Measurements from ENCODE around the gene TECR.

TECR gene

GRCh38 chr19:14511229-14511593, 18.2 kb upstream of the TECR start:
- no peak for DNase-seq (ENCODE audit: extremely low read depth, low read depth)
- no peak overlapping the region for H3K4me3 ChIP-seq (replicated peaks; ENCODE audit: low read depth, low read length)
- TF ChIP-seq, protein P1, sequence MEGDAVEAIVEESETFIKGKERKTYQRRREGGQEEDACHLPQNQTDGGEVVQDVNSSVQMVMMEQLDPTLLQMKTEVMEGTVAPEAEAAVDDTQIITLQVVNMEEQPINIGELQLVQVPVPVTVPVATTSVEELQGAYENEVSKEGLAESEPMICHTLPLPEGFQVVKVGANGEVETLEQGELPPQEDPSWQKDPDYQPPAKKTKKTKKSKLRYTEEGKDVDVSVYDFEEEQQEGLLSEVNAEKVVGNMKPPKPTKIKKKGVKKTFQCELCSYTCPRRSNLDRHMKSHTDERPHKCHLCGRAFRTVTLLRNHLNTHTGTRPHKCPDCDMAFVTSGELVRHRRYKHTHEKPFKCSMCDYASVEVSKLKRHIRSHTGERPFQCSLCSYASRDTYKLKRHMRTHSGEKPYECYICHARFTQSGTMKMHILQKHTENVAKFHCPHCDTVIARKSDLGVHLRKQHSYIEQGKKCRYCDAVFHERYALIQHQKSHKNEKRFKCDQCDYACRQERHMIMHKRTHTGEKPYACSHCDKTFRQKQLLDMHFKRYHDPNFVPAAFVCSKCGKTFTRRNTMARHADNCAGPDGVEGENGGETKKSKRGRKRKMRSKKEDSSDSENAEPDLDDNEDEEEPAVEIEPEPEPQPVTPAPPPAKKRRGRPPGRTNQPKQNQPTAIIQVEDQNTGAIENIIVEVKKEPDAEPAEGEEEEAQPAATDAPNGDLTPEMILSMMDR (IDR thresholded peaks at IDR 0.05; ENCODE audit: low read depth, low read length, missing control alignments): no peak

DNA sequence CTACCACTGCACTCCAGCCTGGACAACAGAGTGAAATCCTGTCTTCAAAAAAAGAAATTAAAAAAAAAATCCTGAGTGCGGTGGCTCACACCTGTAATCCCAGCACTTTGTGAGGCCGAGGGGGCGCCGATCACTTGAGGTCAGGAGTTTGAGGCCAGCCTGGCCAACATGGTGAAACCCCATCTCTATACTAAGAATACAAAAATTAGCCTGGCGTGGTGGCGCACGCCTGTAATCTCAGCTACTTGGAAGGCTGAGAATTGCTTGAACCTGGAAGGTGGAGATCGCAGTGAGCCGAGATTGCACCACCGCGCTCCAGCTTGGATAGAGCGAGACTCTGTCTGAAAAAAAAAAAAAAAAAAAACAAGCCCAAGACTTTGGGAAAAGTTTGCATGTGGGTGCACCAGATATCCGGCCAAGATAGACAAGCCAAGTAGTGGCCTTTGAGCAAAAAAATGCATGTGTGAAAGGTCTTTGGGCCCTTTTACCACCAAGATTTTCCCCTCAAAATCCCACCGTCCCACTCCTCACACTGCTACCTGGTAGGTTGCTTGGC, 16.9 kb upstream of the TECR start:
- DNase-seq (ENCODE audit: extremely low read depth, low read depth): no peak
- no peak overlapping the region for H3K4me3 ChIP-seq (replicated peaks; ENCODE audit: low read depth, low read length)
- TF ChIP-seq, protein P1 (IDR thresholded peaks at IDR 0.05; ENCODE audit: low read depth, low read length, missing control alignments): no peak

DNA sequence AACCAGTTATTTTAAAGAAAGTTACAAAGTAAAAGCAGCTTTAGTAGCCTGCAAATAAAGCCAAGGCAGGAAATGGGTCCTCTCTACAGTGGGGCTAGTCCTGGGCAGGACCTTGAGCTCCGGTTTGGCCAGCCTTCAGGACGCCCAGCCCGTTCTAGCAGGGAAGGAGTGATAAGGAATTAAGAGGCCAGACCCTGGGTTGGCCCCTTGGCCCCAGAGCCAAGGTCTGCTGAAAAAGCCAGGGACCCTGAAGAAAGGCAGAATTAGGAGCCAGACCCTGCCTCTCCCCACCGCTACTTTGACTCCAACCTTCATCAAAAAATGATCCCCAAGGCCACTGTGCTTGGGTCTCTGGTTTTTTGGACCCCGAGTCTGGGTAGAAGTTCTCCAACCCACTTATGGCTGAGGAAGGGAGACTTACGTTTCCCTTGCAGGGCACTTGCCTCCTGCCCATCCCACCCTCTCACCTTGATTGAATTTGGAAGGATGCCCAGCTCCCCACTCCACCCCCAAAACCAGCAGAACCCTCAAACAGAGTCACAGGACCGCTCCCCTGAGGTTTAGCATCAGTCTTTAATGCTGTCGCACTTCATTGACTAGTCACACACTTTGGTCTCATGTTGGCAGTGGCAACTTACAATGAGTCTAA, 15.1 kb upstream of the TECR start:
- DNase-seq (ENCODE audit: extremely low read depth, low read depth): no peak
- TF ChIP-seq, protein P1 (IDR thresholded peaks at IDR 0.05; ENCODE audit: low read depth, low read length, missing control alignments): no peak
- no peak overlapping the region for H3K4me3 ChIP-seq (replicated peaks; ENCODE audit: low read depth, low read length)

GRCh38 chr19:14515501-14516047, 13.8 kb upstream of the TECR start:
- TF ChIP-seq, protein P1 (IDR thresholded peaks at IDR 0.05; ENCODE audit: low read depth, low read length, missing control alignments): no peak
- H3K4me3 ChIP-seq (replicated peaks; ENCODE audit: low read depth, low read length): peak overlapping the region; percentile 87
- DNase-seq (ENCODE audit: extremely low read depth, low read depth): no peak

DNA sequence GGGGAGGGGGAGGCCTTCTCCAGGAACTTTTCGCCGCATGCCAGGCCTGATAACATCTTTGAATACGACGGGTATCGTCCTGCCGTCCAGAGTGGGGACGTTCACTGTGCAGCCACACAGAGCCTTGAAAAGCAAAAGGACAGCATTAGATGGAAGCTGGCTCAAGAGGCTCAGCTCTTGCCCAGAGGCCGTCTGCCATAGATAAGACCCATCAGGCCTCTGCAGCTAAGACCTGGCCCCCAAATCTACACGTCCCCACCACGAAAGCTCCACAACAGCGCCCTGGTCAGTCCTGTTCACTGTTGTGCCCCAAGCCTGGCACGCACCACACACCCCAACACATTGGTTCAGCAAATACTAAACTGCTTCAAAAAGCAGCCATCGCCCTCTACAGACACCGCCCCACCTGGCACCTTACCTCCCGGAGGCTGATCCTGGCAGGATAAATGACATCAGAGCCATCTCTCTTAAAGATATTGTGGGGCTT, 13.3 kb upstream of the TECR start:
- no peak for DNase-seq (ENCODE audit: extremely low read depth, low read depth)
- H3K4me3 ChIP-seq (replicated peaks; ENCODE audit: low read depth, low read length): peak overlapping the region; percentile 87
- TF ChIP-seq, protein P1 (IDR thresholded peaks at IDR 0.05; ENCODE audit: low read depth, low read length, missing control alignments): no peak

DNA sequence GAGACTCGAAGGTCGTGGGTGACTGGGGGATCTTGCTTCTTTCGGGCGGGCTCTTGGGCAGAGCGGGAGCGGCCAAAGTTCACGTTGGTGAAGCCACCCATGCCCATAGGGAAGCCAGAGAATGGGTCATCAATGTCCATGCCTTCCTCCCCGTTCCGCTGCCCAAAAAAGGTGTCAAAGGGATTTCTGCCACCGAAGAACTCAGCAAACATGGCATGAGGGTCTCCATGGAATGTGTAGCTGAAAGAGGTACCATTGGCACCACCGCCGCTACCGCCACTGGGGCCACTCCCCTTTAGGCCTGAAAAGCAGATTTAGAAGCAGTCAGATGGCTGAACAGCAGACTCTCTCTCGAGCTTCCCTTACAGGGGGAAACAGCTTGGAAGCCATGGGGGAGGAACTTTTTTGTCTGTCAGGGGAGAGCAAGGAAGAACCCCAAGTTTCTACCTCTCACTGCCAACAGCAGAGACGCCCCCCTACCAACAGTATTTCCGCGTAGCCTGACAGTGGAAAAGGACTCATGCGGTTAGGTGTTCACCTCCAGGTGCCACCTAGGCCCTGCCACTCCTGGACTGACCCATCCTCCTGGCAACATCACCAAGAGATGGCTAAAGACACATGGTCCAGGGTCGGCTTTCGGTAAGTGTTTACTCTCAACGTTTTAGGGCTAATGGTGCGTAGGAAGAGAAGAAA, 12.5 kb upstream of the TECR start:
- DNase-seq (ENCODE audit: extremely low read depth, low read depth): no peak
- TF ChIP-seq, protein P1 (IDR thresholded peaks at IDR 0.05; ENCODE audit: low read depth, low read length, missing control alignments): no peak
- peak overlapping the region; percentile 87 for H3K4me3 ChIP-seq (replicated peaks; ENCODE audit: low read depth, low read length)

Data from HFF-Myc (cell line).